ENCODE results near the gene RAMP3. TPM values are rescaled to one million over a fixed set of nuclear protein-coding genes. Genes with fewer than 3 reads are reported as not detected.

RAMP3 gene
- total and polyA plus RNA-seq, 9 of the 15 experiments (the other 6 are each of a cell fraction or from before 2014, with no cell fraction given) = not detected

- TF ChIP-seq NR4A1 (CRISPR knock-in tag; IDR thresholded peaks at IDR 0.05) (no peak), NR4A1 (tag; IDR thresholded peaks at IDR 0.05) (peak; percentile 74; the same call in 1 of the 2 replicates), UBTF (IDR thresholded peaks at IDR 0.05; ENCODE audit: borderline replicate concordance in 1 of 2, low read depth in 2 of 2, low read length in 2 of 2) (no peak), ZEB2 (IDR thresholded peaks at IDR 0.05) (no peak), BCLAF1 (IDR thresholded peaks at IDR 0.05; ENCODE audit: borderline replicate concordance in 1 of 2, control insufficient read depth in 1 of 2, low read depth in 2 of 2, low read length in 1 of 2) (no peak), NFE2L1 (tag; IDR thresholded peaks at IDR 0.05; ENCODE audit: borderline replicate concordance, low read depth) (no peak), ZNF57 (CRISPR knock-in tag; IDR thresholded peaks at IDR 0.05) (no peak), TRIM28 (IDR thresholded peaks at IDR 0.05) (no peak), ASH1L (IDR thresholded peaks at IDR 0.05; ENCODE audit: borderline replicate concordance, low read depth, partially characterized antibody) (no peak), ZNF695 (CRISPR knock-in tag; IDR thresholded peaks at IDR 0.05) (no peak), TFAP4 (CRISPR knock-in tag; IDR thresholded peaks at IDR 0.05; ENCODE audit: borderline replicate concordance) (peak; percentile 35; the same call in 1 of the 2 replicates), ZNF707 (CRISPR knock-in tag; conservative IDR thresholded peaks at IDR 0.05) (no peak), ZNF354B (CRISPR knock-in tag; IDR thresholded peaks at IDR 0.05) (no peak), TEAD4 (IDR thresholded peaks at IDR 0.05; ENCODE audit: low read length) (peak; percentile 46), TEAD4 (CRISPR knock-in tag; IDR thresholded peaks at IDR 0.05; ENCODE audit: borderline replicate concordance) (no peak), CHCHD3 (CRISPR knock-in tag; IDR thresholded peaks at IDR 0.05) (no peak), MBD2 (IDR thresholded peaks at IDR 0.05; ENCODE audit: borderline replicate concordance, low read depth) (peak; percentile 42; the same call in 1 of the 2 replicates)
Measured at GRCh38 chr7:45138433-45139267, 18.9 kb upstream of the RAMP3 start (continued).
